BLaER1 (cell line): ENCODE data around the gene ZBED3.
A peak's percentile ranks its signal among the peaks of the same experiment; 100 is the strongest.
"Not testable (repeated sequence)": the region's sequence is repeated elsewhere in the genome, so short reads cannot be mapped to it uniquely, and the experiment has no call there.

Experiments
- H3K27ac ChIP-seq: shearing (Covaris generic); formaldehyde crosslinking; 2 replicates; pipeline ENCODE4 v1.8.1; 2022
- H3K27me3 ChIP-seq: shearing (Covaris generic); formaldehyde crosslinking; 2 replicates; pipeline ENCODE4 v1.8.1; 2022
- H3K36me3 ChIP-seq: shearing (Covaris generic); formaldehyde crosslinking; 2 replicates; pipeline ENCODE4 v1.8.1; 2022
- H3K4me1 ChIP-seq: shearing (Covaris generic); formaldehyde crosslinking; 2 replicates; pipeline ENCODE4 v1.8.1; 2022
- H3K4me2 ChIP-seq: shearing (Covaris generic); formaldehyde crosslinking; 2 replicates; pipeline ENCODE4 v1.8.1; 2022
- H3K4me3 ChIP-seq: shearing (Covaris generic); formaldehyde crosslinking; 2 replicates; pipeline ENCODE4 v1.8.1; 2022
- H3K9ac ChIP-seq: shearing (Covaris generic); formaldehyde crosslinking; 2 replicates; pipeline ENCODE4 v1.8.1; 2022
- H3K9me3 ChIP-seq: shearing (Covaris generic); formaldehyde crosslinking; 2 replicates; pipeline ENCODE4 v1.8.1; 2022
- H4K20me1 ChIP-seq: shearing (Covaris generic); formaldehyde crosslinking; 2 replicates; pipeline ENCODE4 v1.8.1; 2022
- Cebpa-rat ChIP-seq: shearing (Covaris generic); IDR thresholded peaks from 2 replicates; pipeline ENCODE4 v1.8.1; 2022

The ZBED3 gene, protein sequence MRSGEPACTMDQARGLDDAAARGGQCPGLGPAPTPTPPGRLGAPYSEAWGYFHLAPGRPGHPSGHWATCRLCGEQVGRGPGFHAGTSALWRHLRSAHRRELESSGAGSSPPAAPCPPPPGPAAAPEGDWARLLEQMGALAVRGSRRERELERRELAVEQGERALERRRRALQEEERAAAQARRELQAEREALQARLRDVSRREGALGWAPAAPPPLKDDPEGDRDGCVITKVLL

DNA sequence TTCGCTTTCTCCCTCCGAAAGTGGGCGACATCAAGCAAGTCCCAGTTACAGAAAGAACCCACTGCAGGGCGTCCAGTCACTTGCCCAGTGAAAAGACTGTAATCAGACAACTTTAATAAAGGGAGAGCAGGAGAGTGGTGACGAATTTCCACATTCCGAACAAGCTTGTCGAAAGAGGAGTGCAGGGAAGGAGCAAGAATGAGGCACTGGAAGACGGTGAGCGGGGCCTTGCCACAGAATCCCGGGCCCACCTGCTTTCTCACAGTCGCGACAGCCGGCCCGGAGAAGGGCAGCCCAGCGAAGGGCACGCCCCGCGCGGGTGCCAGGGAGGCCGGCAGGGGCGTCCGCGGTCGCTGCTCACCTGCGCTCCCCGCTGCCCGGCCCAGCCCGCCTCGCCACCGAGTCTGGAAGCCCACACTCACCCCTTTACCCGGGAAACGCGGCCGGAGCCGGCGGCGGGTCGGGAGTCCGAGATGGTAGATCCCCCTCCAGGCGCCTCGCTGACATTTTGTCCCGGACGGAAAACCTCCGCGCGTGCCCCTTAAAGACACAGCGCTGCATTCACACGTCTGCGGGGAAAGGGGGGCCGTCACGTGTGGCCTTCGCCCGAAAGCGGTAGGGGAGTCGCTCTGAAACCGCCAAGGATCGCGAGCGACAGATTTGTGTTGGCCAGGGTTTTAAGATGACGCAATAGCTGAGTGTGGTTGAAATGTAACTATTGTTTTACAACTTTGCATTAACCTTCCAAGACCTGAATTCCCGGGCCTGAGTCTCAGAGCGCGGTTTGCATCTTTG, at the start of gene ZBED3:
ZBED3 (minus strand) TSS at position 597 of the 795 bp plus-strand sequence. CDS start 9,407 bp downstream, outside the sequence.
- Histone ChIP-seq H3K4me3 (peak within 1 kb of the TSS; percentile 87), H3K4me2 (peak within 1 kb of the TSS; percentile 86), H4K20me1 (no peaks in the 10 kb centered on the region), H3K4me1 (peaks cover 34% of the 10 kb centered on the region), H3K9ac (peak within 1 kb of the TSS; percentile 98), H3K27ac (peak within 1 kb of the TSS; percentile 99), H3K36me3 (peaks cover 33% of the 10 kb centered on the region), H3K27me3 (no peaks in the 10 kb centered on the region), H3K9me3 (0 out of 2 replicates have a peak, but pooled peaks cover 4% of the 10 kb centered on the region)
- peak; percentile 97 for TF ChIP-seq Cebpa-rat

GRCh38 chr5:77133061-77133758, 46.1 kb upstream of the ZBED3 start:
- H3K4me3 ChIP-seq: no peak overlapping the region
- no peak for TF ChIP-seq Cebpa-rat

DNA sequence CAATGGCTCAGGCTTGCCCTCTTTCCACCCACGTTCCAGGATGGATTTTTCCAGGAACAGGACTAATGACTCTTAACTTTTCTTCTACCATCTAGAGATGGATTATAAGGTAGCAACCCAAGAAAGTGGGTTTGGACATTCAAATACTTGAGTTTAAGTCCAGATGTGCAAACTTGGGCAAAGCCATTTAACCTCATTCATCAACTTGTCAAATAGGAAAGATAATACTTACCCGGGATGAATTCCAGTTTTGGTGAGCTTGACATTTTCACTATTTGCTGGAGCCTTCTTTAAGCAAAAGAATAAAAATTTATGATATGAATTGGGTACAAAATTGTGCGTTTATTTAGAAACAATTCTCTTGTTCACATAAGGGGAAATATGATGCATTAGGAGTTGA, 44.3 kb upstream of the ZBED3 start:
- Histone ChIP-seq H3K4me2 (no peak overlapping the region), H3K9me3 (no peaks in the 10 kb centered on the region), H3K36me3 (peaks cover 22% of the 10 kb centered on the region), H3K27me3 (no peaks in the 10 kb centered on the region), H3K4me3 (no peak overlapping the region), H3K27ac (no peak overlapping the region), H3K9ac (no peak overlapping the region), H3K4me1 (no peaks in the 10 kb centered on the region), H4K20me1 (no peaks in the 10 kb centered on the region)
- TF ChIP-seq Cebpa-rat: no peak

More at GRCh38 chr5:77133061-77133758, 46.1 kb upstream of the ZBED3 start:
- Histone ChIP-seq H3K4me1 (no peaks in the 10 kb centered on the region), H3K4me2 (no peak overlapping the region), H3K36me3 (peaks cover 18% of the 10 kb centered on the region), H4K20me1 (no peaks in the 10 kb centered on the region), H3K9ac (no peak overlapping the region), H3K27me3 (no peaks in the 10 kb centered on the region), H3K27ac (no peak overlapping the region), H3K9me3 (no peaks in the 10 kb centered on the region)

DNA sequence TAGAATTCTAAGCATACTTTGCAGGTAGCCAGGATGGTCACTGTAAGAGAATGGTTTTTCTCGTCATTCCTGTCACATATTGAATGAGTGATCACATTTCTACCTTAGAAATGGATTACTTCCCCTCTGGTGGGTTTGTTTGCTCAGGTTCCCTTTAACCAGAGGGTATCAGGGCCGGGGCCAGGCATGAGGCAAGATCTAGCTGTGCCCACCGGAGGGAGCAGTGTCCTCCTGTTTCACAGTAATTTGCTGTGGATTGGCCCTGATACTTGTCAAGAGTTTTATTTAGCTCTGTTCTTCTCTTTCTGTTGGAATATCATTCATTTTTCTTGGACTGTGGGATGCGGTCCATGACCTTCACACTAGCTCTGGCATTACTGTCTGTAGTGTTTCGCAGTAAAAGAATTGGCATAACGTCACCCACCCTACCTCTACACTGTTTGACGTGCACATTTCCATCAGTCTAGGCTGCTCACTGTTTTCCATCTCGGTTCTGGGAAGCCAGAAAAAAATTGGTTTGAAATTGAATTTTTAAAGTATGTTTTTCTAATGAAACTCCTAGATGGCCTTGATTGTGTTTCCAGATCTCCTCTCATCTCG, 42.4 kb upstream of the ZBED3 start:
- H4K20me1 ChIP-seq: no peaks in the 10 kb centered on the region
- no peaks in the 10 kb centered on the region for H3K9me3 ChIP-seq
- no peak overlapping the region for H3K4me3 ChIP-seq
- no peak overlapping the region for H3K27ac ChIP-seq
- H3K27me3 ChIP-seq: no peaks in the 10 kb centered on the region
- H3K36me3 ChIP-seq: peaks cover 16% of the 10 kb centered on the region
- H3K4me2 ChIP-seq: no peak overlapping the region
- TF ChIP-seq Cebpa-rat: no peak
- H3K9ac ChIP-seq: no peak overlapping the region
- H3K4me1 ChIP-seq: no peaks in the 10 kb centered on the region

GRCh38 chr5:77128411-77129061, 41.5 kb upstream of the ZBED3 start:
- H3K27me3 ChIP-seq: no peaks in the 10 kb centered on the region
- no peaks in the 10 kb centered on the region for H3K4me1 ChIP-seq
- no peak overlapping the region for H3K27ac ChIP-seq
- H3K4me2 ChIP-seq: no peak overlapping the region
- no peaks in the 10 kb centered on the region for H3K9me3 ChIP-seq
- H3K36me3 ChIP-seq: peaks cover 12% of the 10 kb centered on the region
- no peak overlapping the region for H3K4me3 ChIP-seq
- H3K9ac ChIP-seq: no peak overlapping the region
- no peaks in the 10 kb centered on the region for H4K20me1 ChIP-seq
- TF ChIP-seq Cebpa-rat: no peak

GRCh38 chr5:77123057-77123456, 36.0 kb upstream of the ZBED3 start:
- Histone ChIP-seq H3K27ac (no peak overlapping the region), H3K9ac (no peak overlapping the region), H3K4me3 (no peak overlapping the region), H3K27me3 (no peaks in the 10 kb centered on the region), H3K9me3 (no peaks in the 10 kb centered on the region), H4K20me1 (no peaks in the 10 kb centered on the region), H3K4me2 (no peak overlapping the region), H3K36me3 (peaks cover 40% of the 10 kb centered on the region), H3K4me1 (no peaks in the 10 kb centered on the region)
- TF ChIP-seq Cebpa-rat: no peak

DNA sequence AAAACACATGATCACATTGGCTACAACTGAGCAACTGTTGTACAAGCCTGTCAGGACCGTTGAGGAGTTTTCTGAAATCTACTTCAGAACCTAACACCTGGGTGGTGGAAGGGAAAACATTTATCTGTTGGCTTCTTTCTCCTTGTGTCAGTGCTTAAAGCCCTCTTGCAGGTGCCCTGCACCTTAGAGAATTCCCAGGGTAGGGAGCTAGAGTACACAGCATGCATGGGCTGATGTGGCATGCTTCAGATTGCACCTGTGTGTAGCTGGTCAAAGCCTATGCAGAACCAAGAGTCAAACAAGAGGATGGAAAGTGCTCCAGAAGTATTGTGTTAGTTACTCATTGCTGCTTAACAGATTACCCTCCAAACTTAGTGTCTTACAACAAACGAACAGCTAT, 33.6 kb upstream of the ZBED3 start:
- Histone ChIP-seq H3K36me3 (peaks cover 37% of the 10 kb centered on the region), H3K27ac (no peak overlapping the region), H3K9ac (no peak overlapping the region), H3K4me3 (no peak overlapping the region), H3K4me2 (no peak overlapping the region), H3K9me3 (no peaks in the 10 kb centered on the region), H3K27me3 (no peaks in the 10 kb centered on the region), H4K20me1 (no peaks in the 10 kb centered on the region), H3K4me1 (no peaks in the 10 kb centered on the region)
- TF ChIP-seq Cebpa-rat: no peak

GRCh38 chr5:77120086-77120485, 33.0 kb upstream of the ZBED3 start:
- Histone ChIP-seq H3K27ac (no peak overlapping the region), H4K20me1 (no peaks in the 10 kb centered on the region), H3K4me3 (no peak overlapping the region), H3K27me3 (no peaks in the 10 kb centered on the region), H3K36me3 (peaks cover 37% of the 10 kb centered on the region), H3K9ac (no peak overlapping the region), H3K4me2 (no peak overlapping the region), H3K9me3 (no peaks in the 10 kb centered on the region), H3K4me1 (no peaks in the 10 kb centered on the region)
- no peak for TF ChIP-seq Cebpa-rat

DNA sequence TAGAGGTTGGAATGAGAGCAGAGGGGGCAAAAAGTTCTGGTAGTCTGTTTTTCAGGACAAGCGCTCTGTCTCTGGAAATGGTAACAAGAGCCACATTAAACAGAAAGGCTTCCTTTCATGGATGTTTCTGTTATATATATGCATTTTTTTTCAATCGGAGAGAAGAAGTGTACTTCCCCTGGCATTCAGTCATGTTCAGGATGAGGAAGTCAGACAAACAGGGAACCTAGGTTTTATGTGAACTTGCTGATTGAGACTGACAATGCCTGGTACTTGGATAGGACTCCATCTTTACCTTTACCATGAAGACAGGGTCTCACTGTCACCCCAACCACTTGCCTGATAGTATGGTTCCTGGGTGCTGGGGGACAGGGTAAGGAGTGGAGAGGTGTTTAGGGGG, 30.1 kb upstream of the ZBED3 start:
- no peaks in the 10 kb centered on the region for H3K27me3 ChIP-seq
- no peak overlapping the region for H3K4me3 ChIP-seq
- H3K4me1 ChIP-seq: no peaks in the 10 kb centered on the region
- H4K20me1 ChIP-seq: no peaks in the 10 kb centered on the region
- no peak overlapping the region for H3K27ac ChIP-seq
- no peak overlapping the region for H3K4me2 ChIP-seq
- H3K9ac ChIP-seq: no peak overlapping the region
- peaks cover 20% of the 10 kb centered on the region for H3K36me3 ChIP-seq
- H3K9me3 ChIP-seq: peaks cover 5% of the 10 kb centered on the region; the same call in 1 of the 2 replicates
- no peak for TF ChIP-seq Cebpa-rat

GRCh38 chr5:77107035-77107434, 19.9 kb upstream of the ZBED3 start:
- H3K27me3 ChIP-seq, H3K4me1 ChIP-seq, H3K9ac ChIP-seq, H3K27ac ChIP-seq, H3K9me3 ChIP-seq, H3K4me3 ChIP-seq, H3K4me2 ChIP-seq, H4K20me1 ChIP-seq: not testable (repeated sequence)
- peaks cover 15% of the 10 kb centered on the region; the same call in 1 of the 2 replicates for H3K36me3 ChIP-seq
